GM10248 (cell line): ENCODE data around the gene SIK3.

ENCODE experiments used
- CTCF ChIA-PET: fragments of 300-600 bp; sonication (Branson Sonifier 250); formaldehyde crosslinking; extraction: SDS; loops from one replicate; lab custom pipeline; 2021; ENCODE audit warnings: antibody characterized with exemption; lab: Yijun Ruan, JAX
- POLR2A ChIA-PET: fragments of 350-650 bp; sonication (Branson Sonifier 250); formaldehyde crosslinking; extraction: SDS; loops from one replicate; lab custom pipeline; 2020; ENCODE audit warnings: antibody characterized with exemption; lab: Yijun Ruan, JAX
- DNase-seq: peaks from one replicate; pipeline ENCODE4 v3.0.0; 2012; ENCODE audit errors: extremely low spot score
- CTCF ChIP-seq: IDR thresholded peaks from 2 replicates; pipeline ENCODE4 v1.5.1; 2012; ENCODE audit warnings: mild to moderate bottlenecking, low read depth; ENCODE audit errors: extremely low read depth, missing control alignments, control extremely low read depth

The SIK3 gene

GRCh38 chr11:116969694-116970093 is 128.5 kb downstream of the SIK3 start:
- ChIA-PET CTCF (interaction anchor here (1.5 kb wide), 1 partner anchor 14 kb away, joined by 4 read pairs; no protein-coding TSS in a partner anchor), POLR2A (interaction anchor here (0.7 kb wide), 1 partner anchor 35 kb away, joined by 10 read pairs; no protein-coding TSS in a partner anchor)
- DNase-seq = no peak

DNA sequence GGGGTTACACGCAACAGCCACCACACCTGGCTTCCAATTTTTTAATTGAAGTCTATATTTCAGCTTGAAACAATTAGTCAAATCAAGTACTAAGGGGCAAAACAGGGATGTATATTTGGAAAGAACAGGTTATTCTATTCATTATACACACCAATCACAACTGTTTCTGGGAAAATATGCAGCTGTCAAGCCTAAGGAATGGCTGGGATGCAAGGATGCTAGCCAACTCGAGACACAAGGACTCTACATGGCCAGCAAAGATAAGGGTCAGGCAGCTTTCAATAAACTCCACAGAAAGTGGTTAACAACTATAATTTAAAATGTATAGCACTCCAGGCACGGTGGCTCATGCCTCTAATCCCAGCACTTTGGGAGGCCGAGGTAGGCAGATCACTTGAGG is 134.0 kb downstream of the SIK3 start:
- TF ChIP-seq CTCF = no peak
- CTCF ChIA-PET = interaction anchor here (0.8 to 2.7 kb wide), 5 partner anchors 8 to 47 kb away, joined by 3 to 12 read pairs (median 3); no protein-coding TSS in a partner anchor
- no peak for DNase-seq
- POLR2A ChIA-PET = no interaction called here

More at GRCh38 chr11:116969694-116970093, 128.5 kb downstream of the SIK3 start:
- TF ChIP-seq CTCF = no peak

- TF ChIP-seq CTCF = no peak
- no peak for DNase-seq
- CTCF ChIA-PET = interaction anchor here (1.2 to 2.7 kb wide), 4 partner anchors 9 to 47 kb away, joined by 3 to 12 read pairs (median 4); no protein-coding TSS in a partner anchor
- POLR2A ChIA-PET = no interaction called here
Observed at GRCh38 chr11:116963813-116964212, 134.4 kb downstream of the SIK3 start.

GRCh38 chr11:116962108-116962507 is 136.1 kb downstream of the SIK3 start:
- ChIA-PET POLR2A (no interaction called here), CTCF (interaction anchor here (1.0 to 2.7 kb wide), 5 partner anchors 9 to 31 kb away, joined by 3 to 12 read pairs (median 5); no protein-coding TSS in a partner anchor)
- no peak for DNase-seq
- TF ChIP-seq CTCF = no peak

- CTCF ChIA-PET = interaction anchor here (1.1 to 1.3 kb wide), 4 partner anchors 9 to 32 kb away, joined by 3 to 4 read pairs (median 3); no protein-coding TSS in a partner anchor
- POLR2A ChIA-PET = no interaction called here
- no peak for TF ChIP-seq CTCF
- no peak for DNase-seq
Observed at GRCh38 chr11:116960930-116961329, 137.3 kb downstream of the SIK3 start.

DNA sequence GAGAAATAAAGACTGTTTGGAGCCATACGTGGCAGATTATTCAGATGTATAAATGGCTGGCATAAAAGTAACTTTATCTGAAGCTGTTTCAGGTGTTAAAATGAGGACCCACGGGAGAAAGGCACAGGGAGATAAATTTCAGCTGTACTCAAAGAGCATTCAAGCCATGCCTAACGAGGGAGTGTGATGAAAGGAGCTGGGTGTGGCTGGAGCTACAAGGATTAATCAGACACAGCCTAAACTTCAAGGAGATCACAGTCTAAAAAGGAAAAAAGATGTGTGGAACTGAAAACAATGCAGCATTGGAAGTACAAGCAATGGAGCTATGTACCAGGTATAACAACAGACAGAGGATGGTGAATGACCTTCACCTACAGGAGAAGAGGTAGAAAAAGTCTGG is 140.0 kb downstream of the SIK3 start:
- no peak for TF ChIP-seq CTCF
- POLR2A ChIA-PET = no interaction called here
- DNase-seq = no peak
- CTCF ChIA-PET = interaction anchor here (0.7 to 2.1 kb wide), 11 partner anchors 9 to 147 kb away, joined by 3 to 10 read pairs (median 4); no protein-coding TSS in a partner anchor
